HAP-1 (cell line): ENCODE data around the gene IQGAP2.
A peak's percentile ranks its signal among the peaks of the same experiment; 100 is the strongest.
"Not testable (repeated sequence)": the region's sequence is repeated elsewhere in the genome, so short reads cannot be mapped to it uniquely, and the experiment has no call there.

Source experiments
- DNase-seq, 2 experiments: peaks; one replicate each; pipeline ENCODE4 v3.0.0-alpha.2; 2016 to 2020; ENCODE audit warnings: low spot score in 2 of 2
- H3K27me3 ChIP-seq: fragments of 250-450 bp; sonication (Bioruptor Pico); 2 replicates; pipeline ENCODE4 v1.5.1; 2020; ENCODE audit warnings: low read depth, mild to moderate bottlenecking, moderate library complexity
- H3K36me3 ChIP-seq: fragments of 250-450 bp; sonication (Bioruptor Pico); replicated peaks from 2 replicates; pipeline ENCODE4 v1.5.1; 2020; ENCODE audit warnings: mild to moderate bottlenecking
- H3K4me1 ChIP-seq: fragments of 250-450 bp; sonication (Bioruptor Pico); 2 replicates; pipeline ENCODE4 v1.5.1; 2020; ENCODE audit warnings: mild to moderate bottlenecking
- H3K4me3 ChIP-seq: fragments of 250-450 bp; sonication (Bioruptor Pico); 2 replicates; pipeline ENCODE4 v1.5.1; 2020; ENCODE audit warnings: mild to moderate bottlenecking, moderate library complexity
- H3K9me3 ChIP-seq: fragments of 250-450 bp; sonication (Bioruptor Pico); 2 replicates; pipeline ENCODE4 v1.5.1; 2020; ENCODE audit warnings: mild to moderate bottlenecking, moderate library complexity
- in situ Hi-C: fragments of 300-500 bp; cut with MboI; formaldehyde crosslinking; loops from 3 replicates; pipeline ENCODE4 v1.14.3; 2020; ENCODE audit warnings: low sequenced_read_pairs, inconsistent platforms, mixed read lengths

IQGAP2 gene

GRCh38 chr5:76408104-76408654, 5.1 kb downstream of the IQGAP2 start:
- no peak overlapping the region for H3K4me3 ChIP-seq
- no peak for DNase-seq
- in situ Hi-C loops = loop anchor here (10.0 kb wide), 1 partner anchor 137 kb away; no protein-coding TSS in a partner anchor
- no peaks in the 10 kb centered on the region for H3K36me3 ChIP-seq
- no peaks in the 10 kb centered on the region for H3K9me3 ChIP-seq
- H3K27me3 ChIP-seq = no peaks in the 10 kb centered on the region
- peaks cover 14% of the 10 kb centered on the region for H3K4me1 ChIP-seq

- DNase-seq = no peak
- Histone ChIP-seq H3K4me1 (peaks cover 10% of the 10 kb centered on the region), H3K4me3 (no peak overlapping the region), H3K36me3 (no peaks in the 10 kb centered on the region), H3K27me3 (no peaks in the 10 kb centered on the region), H3K9me3 (no peaks in the 10 kb centered on the region)
- in situ Hi-C loops = no loop called here
Measured at GRCh38 chr5:76412511-76412910, 9.4 kb downstream of the IQGAP2 start.

GRCh38 chr5:76413746-76414145, 10.7 kb downstream of the IQGAP2 start:
- H3K4me3 ChIP-seq = no peak overlapping the region
- no peak for DNase-seq
- in situ Hi-C loops = no loop called here
- H3K27me3 ChIP-seq = no peaks in the 10 kb centered on the region
- no peaks in the 10 kb centered on the region for H3K9me3 ChIP-seq
- peaks cover 10% of the 10 kb centered on the region for H3K4me1 ChIP-seq
- no peaks in the 10 kb centered on the region for H3K36me3 ChIP-seq

GRCh38 chr5:76414788-76415187, 11.7 kb downstream of the IQGAP2 start:
- in situ Hi-C loops = no loop called here
- Histone ChIP-seq H3K36me3 (no peaks in the 10 kb centered on the region), H3K4me3 (no peak overlapping the region), H3K4me1 (peaks cover 10% of the 10 kb centered on the region), H3K27me3 (no peaks in the 10 kb centered on the region), H3K9me3 (no peaks in the 10 kb centered on the region)
- no peak for DNase-seq

- in situ Hi-C loops = no loop called here
- Histone ChIP-seq H3K4me3 (no peak overlapping the region), H3K36me3 (no peaks in the 10 kb centered on the region), H3K27me3 (no peaks in the 10 kb centered on the region), H3K9me3 (no peaks in the 10 kb centered on the region), H3K4me1 (peaks cover 4% of the 10 kb centered on the region)
- no peak for DNase-seq
Measured at GRCh38 chr5:76415855-76416254, 12.8 kb downstream of the IQGAP2 start.

- Histone ChIP-seq H3K4me1 (peaks cover 2% of the 10 kb centered on the region), H3K36me3 (no peaks in the 10 kb centered on the region), H3K4me3 (no peak overlapping the region), H3K27me3 (no peaks in the 10 kb centered on the region), H3K9me3 (no peaks in the 10 kb centered on the region)
- in situ Hi-C loops = no loop called here
- no peak for DNase-seq
Measured at GRCh38 chr5:76419597-76420298, 16.7 kb downstream of the IQGAP2 start.

- no peaks in the 10 kb centered on the region for H3K36me3 ChIP-seq
- no peak for DNase-seq
- no peak overlapping the region for H3K4me3 ChIP-seq
- no peaks in the 10 kb centered on the region for H3K9me3 ChIP-seq
- H3K4me1 ChIP-seq = peaks cover 25% of the 10 kb centered on the region
- in situ Hi-C loops = no loop called here
- H3K27me3 ChIP-seq = no peaks in the 10 kb centered on the region
Measured at GRCh38 chr5:76422227-76422626, 19.1 kb downstream of the IQGAP2 start.

- H3K27me3 ChIP-seq = no peaks in the 10 kb centered on the region
- no peaks in the 10 kb centered on the region for H3K36me3 ChIP-seq
- in situ Hi-C loops = no loop called here
- H3K4me3 ChIP-seq = no peak overlapping the region
- peaks cover 30% of the 10 kb centered on the region for H3K4me1 ChIP-seq
- no peak for DNase-seq
- H3K9me3 ChIP-seq = no peaks in the 10 kb centered on the region
Measured at GRCh38 chr5:76422742-76423141, 19.7 kb downstream of the IQGAP2 start.

- in situ Hi-C loops = no loop called here
- Histone ChIP-seq H3K4me3 (no peak overlapping the region), H3K27me3 (no peaks in the 10 kb centered on the region), H3K4me1 (peaks cover 31% of the 10 kb centered on the region), H3K36me3 (no peaks in the 10 kb centered on the region), H3K9me3 (no peaks in the 10 kb centered on the region)
- DNase-seq = no peak
Measured at GRCh38 chr5:76425146-76425545, 22.1 kb downstream of the IQGAP2 start.

GRCh38 chr5:76425928-76426804, 23.1 kb downstream of the IQGAP2 start:
- H3K4me1 ChIP-seq = peaks cover 31% of the 10 kb centered on the region
- DNase-seq = peak; percentile 77 to 98
- no peaks in the 10 kb centered on the region for H3K27me3 ChIP-seq
- H3K9me3 ChIP-seq = no peaks in the 10 kb centered on the region
- H3K36me3 ChIP-seq = no peaks in the 10 kb centered on the region
- in situ Hi-C loops = no loop called here
- no peak overlapping the region for H3K4me3 ChIP-seq

GRCh38 chr5:76427206-76428140, 24.4 kb downstream of the IQGAP2 start:
- Histone ChIP-seq H3K9me3 (no peaks in the 10 kb centered on the region), H3K4me3 (no peak overlapping the region), H3K27me3 (no peaks in the 10 kb centered on the region), H3K4me1 (peaks cover 31% of the 10 kb centered on the region), H3K36me3 (no peaks in the 10 kb centered on the region)
- no peak for DNase-seq
- in situ Hi-C loops = no loop called here

GRCh38 chr5:76428550-76428949, 25.5 kb downstream of the IQGAP2 start:
- H3K4me3 ChIP-seq, H3K9me3 ChIP-seq, in situ Hi-C loops, H3K36me3 ChIP-seq, DNase-seq, H3K27me3 ChIP-seq: not testable (repeated sequence)
- H3K4me1 ChIP-seq = peaks cover 31% of the 10 kb centered on the region

- no peak for DNase-seq
- H3K27me3 ChIP-seq = no peaks in the 10 kb centered on the region
- no peak overlapping the region for H3K4me3 ChIP-seq
- H3K4me1 ChIP-seq = no peaks in the 10 kb centered on the region
- no peaks in the 10 kb centered on the region for H3K9me3 ChIP-seq
- H3K36me3 ChIP-seq = no peaks in the 10 kb centered on the region
- in situ Hi-C loops = no loop called here
Measured at GRCh38 chr5:76433261-76433660, 30.2 kb downstream of the IQGAP2 start.
